Colon (tissue), 2 donors: ENCODE data around the gene DBNL.
"Not testable (repeated sequence)": the region's sequence is repeated elsewhere in the genome, so short reads cannot be mapped to it uniquely, and the experiment has no call there.

Source experiments
- FAIRE-seq: peaks from 2 replicates; lab custom pipeline; 2012; peaks lifted over from hg19 to GRCh38; lab: Jason Lieb, UNC
- donor health status: control.
- donor health status: control.

The DBNL gene

GRCh38 chr7:44044315-44045225 is at the start of gene DBNL:
Gene DBNL, plus strand, starts transcription at chr7:44044702. Its CDS starts 36 bp downstream, at chr7:44044738.
- no peak for FAIRE-seq

GRCh38 chr7:43997532-43997931 is 47.0 kb upstream of the DBNL start, which contains the start of gene SPDYE1:
Gene SPDYE1, plus strand, starts transcription at chr7:43997897. Its CDS starts 2,053 bp downstream, at chr7:43999950.
- FAIRE-seq, result not testable (repeated sequence)

- FAIRE-seq, result not testable (repeated sequence)
Observed at GRCh38 chr7:44012081-44012480, 32.4 kb upstream of the DBNL start.

GRCh38 chr7:44015090-44015489 is 29.4 kb upstream of the DBNL start:
- not testable (repeated sequence) for FAIRE-seq

DNA sequence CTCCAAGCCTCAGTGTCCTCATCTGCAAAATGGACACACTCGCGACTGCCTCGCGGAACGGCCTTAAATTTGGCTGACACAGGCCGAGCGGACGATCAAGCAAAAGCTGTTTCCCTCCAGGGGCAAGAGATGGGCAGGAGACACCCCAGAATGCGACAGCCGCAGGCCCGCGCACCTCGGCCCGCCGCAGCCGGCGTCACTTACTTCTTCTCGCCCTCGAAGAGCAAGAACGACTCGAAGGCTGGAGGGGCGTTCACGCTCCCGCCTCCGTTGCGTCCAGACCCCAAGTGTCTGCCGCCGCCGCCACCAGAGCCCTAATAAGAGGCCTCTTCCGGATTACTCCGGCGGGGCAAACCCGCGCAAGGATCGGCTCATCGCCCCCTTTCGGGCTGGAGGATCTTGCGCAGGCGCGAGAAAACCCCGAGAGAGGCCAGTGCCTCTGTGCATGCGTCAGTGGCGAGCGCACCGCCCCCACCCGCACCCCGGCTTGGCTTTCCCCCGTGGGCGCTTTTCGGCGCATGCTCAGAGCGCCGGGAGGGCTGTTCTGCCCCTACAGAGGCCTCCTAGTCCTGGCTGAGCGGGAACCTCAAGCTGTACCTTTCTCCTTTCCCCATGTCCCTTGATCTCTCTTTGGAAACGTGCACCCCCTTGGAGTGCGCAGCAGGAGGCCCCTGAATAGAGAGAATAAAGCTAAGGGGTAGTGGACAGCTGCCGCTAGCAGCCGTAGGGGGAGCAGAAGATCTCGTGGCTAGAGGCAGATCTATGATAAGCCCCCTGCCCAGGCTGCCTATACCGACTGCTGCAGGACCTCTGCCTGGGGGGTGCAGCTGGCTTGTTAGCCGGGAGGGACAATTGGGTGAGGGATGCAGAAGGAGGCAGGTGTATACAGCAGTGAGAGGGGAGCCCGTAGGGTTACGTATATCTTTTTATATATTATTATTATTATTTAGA is 25.4 kb upstream of the DBNL start:
- not testable (repeated sequence) for FAIRE-seq

- not testable (repeated sequence) for FAIRE-seq
Observed at GRCh38 chr7:44019825-44020224, 24.7 kb upstream of the DBNL start.

DNA sequence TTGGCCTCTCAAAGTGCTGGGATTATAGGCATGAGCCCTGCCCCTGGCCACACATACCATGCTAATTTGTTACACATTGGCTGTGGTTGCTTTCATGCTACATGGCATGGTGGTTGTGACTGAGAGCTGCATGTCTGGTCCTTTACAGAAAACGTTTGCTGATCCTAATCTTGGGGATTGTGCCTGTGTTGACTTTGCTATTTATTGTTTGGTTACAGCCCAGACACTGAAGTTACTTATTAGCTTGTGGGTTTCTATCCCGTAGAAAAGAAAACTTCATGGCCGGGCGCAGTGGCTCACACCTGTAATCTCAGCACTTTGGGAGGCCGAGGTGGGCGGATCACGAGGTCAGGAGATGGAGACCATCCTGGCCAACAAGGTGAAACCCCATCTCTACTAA is 22.4 kb upstream of the DBNL start:
- FAIRE-seq, result not testable (repeated sequence)

- not testable (repeated sequence) for FAIRE-seq
Observed at GRCh38 chr7:44022796-44023467, 21.6 kb upstream of the DBNL start.

DNA sequence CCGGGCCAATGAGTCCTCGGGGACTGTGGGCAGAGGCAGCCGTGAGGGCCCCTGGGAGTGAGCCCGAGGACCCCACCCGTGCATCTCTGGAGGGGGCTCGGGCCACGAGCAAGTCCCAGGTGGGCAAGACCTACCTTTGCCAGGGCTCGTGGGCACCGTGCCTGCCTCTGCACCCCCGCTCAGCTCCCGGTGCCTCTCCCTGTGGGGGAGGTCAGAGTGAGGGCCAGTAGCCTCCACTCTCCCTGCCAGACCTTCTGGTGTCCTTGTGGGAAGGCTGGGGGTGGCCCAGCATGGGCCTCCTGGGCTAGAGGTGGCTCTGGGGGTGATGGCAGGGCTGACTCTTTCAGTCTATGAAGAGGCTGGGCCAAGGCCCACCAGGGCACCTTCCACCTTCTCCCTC is 15.1 kb upstream of the DBNL start:
- not testable (repeated sequence) for FAIRE-seq

GRCh38 chr7:44030029-44030428 is 14.5 kb upstream of the DBNL start:
- FAIRE-seq, result not testable (repeated sequence)

- not testable (repeated sequence) for FAIRE-seq
Observed at GRCh38 chr7:44031319-44031718, 13.2 kb upstream of the DBNL start.

- not testable (repeated sequence) for FAIRE-seq
Observed at GRCh38 chr7:44032031-44032430, 12.5 kb upstream of the DBNL start.

DNA sequence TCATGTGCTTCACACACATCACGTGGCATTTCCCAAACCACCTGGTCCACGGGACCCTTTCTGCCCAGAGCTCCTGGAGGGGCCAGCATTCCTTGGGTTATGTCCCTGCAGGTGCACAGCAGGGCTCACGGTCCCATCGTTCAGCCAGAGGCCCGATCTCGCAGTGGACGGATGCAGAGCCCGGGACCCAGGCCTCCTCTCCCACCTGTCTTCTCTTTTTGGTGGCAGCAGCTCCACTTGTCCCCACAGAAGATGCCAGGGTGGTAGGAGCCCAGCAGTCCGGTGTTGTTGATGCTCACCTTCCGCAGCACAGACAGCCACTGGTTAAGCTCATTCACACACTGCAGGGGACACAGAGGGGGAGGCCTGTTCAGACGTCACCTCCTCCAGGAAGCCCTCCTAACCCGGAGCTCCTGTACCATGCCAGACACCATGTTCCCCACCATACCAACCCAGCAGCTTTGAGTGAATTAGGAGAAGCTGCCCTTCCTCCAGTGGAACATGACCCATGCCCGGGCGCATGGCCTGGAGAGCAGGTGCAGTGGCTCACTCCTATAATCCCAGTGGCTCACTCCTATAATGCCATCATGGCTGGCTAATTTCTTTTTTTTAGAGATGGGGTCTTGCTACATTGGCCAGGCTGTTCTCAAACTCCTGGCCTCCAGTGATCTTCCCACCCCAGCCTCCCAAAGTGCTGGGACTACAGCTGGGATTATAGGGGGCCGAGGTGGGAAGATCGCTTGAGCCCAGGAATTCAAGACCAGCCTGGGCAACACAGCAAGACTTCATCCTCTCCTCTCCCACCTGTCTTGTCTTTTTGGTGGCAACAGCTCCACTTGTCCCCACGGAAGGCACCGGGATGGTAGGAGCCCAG is 10.3 kb upstream of the DBNL start:
- not testable (repeated sequence) for FAIRE-seq

DNA sequence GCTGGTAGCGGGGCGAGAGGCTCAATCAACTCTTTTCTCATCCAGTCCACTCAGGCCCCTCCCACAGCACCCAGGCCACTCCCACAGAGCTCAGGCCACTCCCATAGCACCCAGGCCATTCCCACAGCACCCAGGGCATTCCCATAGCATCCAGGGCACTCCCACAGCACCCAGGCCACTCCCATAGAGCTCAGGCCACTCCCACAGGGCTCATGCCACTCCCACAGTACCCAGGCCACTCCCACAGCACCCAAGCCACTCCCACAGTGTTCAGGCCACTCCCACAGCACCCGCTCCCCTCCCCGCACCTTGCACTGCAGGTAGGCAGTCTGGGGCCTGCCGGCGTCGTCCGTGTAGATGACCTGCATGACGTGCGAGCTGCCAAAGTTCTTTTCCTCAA is 8.1 kb upstream of the DBNL start:
- FAIRE-seq, result not testable (repeated sequence)

DNA sequence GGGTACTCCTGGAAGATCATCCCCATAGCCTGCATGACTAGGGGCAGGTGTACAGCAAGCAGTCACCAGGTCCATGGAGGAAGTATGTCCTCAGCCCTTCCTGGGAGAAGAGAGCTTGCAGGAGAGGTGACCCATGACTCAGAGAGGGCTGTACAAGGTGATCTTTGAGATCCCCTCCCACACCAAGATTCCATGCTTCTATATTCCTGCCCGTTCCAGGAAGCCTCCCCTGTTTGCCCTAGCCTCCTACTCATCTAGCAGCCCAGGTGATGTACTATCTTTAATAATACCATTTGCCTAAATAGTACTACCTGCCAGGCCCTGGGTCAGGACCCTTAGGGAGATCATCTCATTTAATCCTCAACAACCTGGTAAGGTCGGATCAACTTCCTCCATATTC is 6.6 kb upstream of the DBNL start:
- not testable (repeated sequence) for FAIRE-seq

DNA sequence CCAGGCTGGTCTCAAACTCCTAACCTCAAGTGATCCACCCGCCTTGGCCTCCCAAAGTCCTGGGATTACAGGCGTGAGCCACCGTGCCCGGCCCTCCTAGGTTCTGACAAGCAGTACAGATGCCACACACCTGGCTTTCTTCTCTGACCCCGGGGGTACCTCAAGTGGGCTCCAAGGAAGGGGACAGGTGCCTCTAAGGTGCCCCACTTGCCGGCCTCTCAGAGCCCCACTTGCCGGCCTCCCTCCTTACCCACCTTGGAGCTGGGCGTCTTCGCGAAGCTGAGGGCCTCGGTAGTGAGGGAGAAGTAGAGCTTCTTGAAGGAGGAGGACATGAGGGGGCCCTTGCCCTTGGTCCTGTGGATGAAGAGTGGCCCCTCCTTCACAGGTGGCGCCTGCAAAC is 5.9 kb upstream of the DBNL start:
- not testable (repeated sequence) for FAIRE-seq

GRCh38 chr7:44038961-44039558 is 5.4 kb upstream of the DBNL start:
- FAIRE-seq, result not testable (repeated sequence)

DNA sequence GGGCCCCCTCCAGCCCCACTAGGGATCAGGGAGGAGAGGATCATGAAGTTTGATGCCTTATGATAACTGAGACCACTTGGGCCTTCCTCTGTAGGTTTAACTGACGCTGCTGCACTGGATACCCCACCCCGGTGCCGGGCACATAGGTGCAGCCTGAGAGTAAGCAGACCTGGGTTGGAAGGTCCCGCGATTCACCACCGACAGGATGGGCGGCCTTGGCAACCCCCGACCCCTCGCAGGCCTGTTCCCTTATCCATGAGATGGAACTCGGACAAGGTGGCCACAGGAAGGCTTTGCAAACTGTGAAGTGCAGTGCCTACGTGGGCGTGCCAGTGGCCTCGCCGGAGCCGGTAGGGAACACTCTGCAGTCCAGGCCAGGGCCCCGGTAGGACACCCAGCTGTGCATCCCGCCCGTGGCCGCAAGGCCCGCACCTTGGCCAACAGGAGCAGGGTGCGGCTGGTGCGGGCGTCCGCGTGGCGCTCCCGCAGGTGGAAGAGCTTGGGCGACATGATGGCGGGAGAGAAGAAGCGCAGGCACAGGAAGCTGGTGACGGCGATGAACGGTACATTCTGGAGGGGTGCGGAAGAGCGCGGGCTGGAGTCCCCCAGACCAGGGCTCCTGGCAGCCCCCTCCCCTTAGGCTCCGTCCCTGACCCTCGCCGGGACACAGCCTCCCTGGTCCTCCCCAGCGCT is 4.6 kb upstream of the DBNL start:
- FAIRE-seq, result not testable (repeated sequence)

GRCh38 chr7:44040493-44040891 is 4.0 kb upstream of the DBNL start:
- not testable (repeated sequence) for FAIRE-seq

- no peak for FAIRE-seq
Observed at GRCh38 chr7:44042221-44042620, 2.3 kb upstream of the DBNL start.
